KBM-7 (cell line): Measurements from ENCODE around the gene S100A4.
A peak's percentile ranks its signal among the peaks of the same experiment; 100 is the strongest.
"Not testable (repeated sequence)": the region's sequence is repeated elsewhere in the genome, so short reads cannot be mapped to it uniquely, and the experiment has no call there.

Source experiments
- DNase-seq: peaks from one replicate; pipeline ENCODE4 v3.0.0-alpha.2; 2015
- in situ Hi-C: fragments of 300-500 bp; cut with MboI; formaldehyde crosslinking; loops from 2 replicates; pipeline ENCODE4 v1.14.3; 2020; ENCODE audit warnings: low sequenced_read_pairs, low pct_unique_long_range_greater_than_20kb, mixed read lengths

S100A4 gene

GRCh38 chr1:153545067-153546055 is at the start of gene S100A4:
Gene S100A4 (minus strand): TSS chr1:153545806. CDS start chr1:153544794, 1,012 bp downstream.
- in situ Hi-C loops, result loop anchor here (25.0 kb wide), 1 partner anchor 417 kb away; the partner anchor contains the start of genes CREB3L4, CRTC2 and SLC39A1
- DNase-seq, result peak; percentile 98

- in situ Hi-C loops, result no loop called here
- DNase-seq, result no peak
Measured at GRCh38 chr1:153592748-153593147, 47.1 kb upstream of the S100A4 start.

- in situ Hi-C loops, result no loop called here
- no peak for DNase-seq
Measured at GRCh38 chr1:153588482-153588881, 42.9 kb upstream of the S100A4 start.

GRCh38 chr1:153588033-153588432 is 42.4 kb upstream of the S100A4 start:
- in situ Hi-C loops, DNase-seq: not testable (repeated sequence)

GRCh38 chr1:153587314-153587713 is 41.7 kb upstream of the S100A4 start:
- in situ Hi-C loops, result no loop called here

GRCh38 chr1:153586347-153586746 is 40.7 kb upstream of the S100A4 start:
- in situ Hi-C loops, result no loop called here
- DNase-seq, result no peak

More at GRCh38 chr1:153587314-153587713, 41.7 kb upstream of the S100A4 start:
- DNase-seq, result no peak

- in situ Hi-C loops, result no loop called here
- DNase-seq, result no peak
Measured at GRCh38 chr1:153585006-153585405, 39.4 kb upstream of the S100A4 start.

- in situ Hi-C loops, result no loop called here
Measured at GRCh38 chr1:153583976-153584375, 38.4 kb upstream of the S100A4 start.

GRCh38 chr1:153583514-153583913 is 37.9 kb upstream of the S100A4 start:
- DNase-seq, in situ Hi-C loops: not testable (repeated sequence)

More at GRCh38 chr1:153583976-153584375, 38.4 kb upstream of the S100A4 start:
- no peak for DNase-seq

- DNase-seq, in situ Hi-C loops: not testable (repeated sequence)
Measured at GRCh38 chr1:153582836-153583235, 37.2 kb upstream of the S100A4 start.

- in situ Hi-C loops, result no loop called here
- DNase-seq, result no peak
Measured at GRCh38 chr1:153578936-153579335, 33.3 kb upstream of the S100A4 start.

- in situ Hi-C loops, result no loop called here
Measured at GRCh38 chr1:153578490-153578889, 32.9 kb upstream of the S100A4 start.

GRCh38 chr1:153577624-153578051 is 32.0 kb upstream of the S100A4 start:
- no peak for DNase-seq
- in situ Hi-C loops, result no loop called here

More at GRCh38 chr1:153578490-153578889, 32.9 kb upstream of the S100A4 start:
- no peak for DNase-seq

- in situ Hi-C loops, result no loop called here
- peak; percentile 28 for DNase-seq
Measured at GRCh38 chr1:153577138-153577537, 31.5 kb upstream of the S100A4 start.

- DNase-seq, in situ Hi-C loops: not testable (repeated sequence)
Measured at GRCh38 chr1:153575497-153575896, 29.9 kb upstream of the S100A4 start.

GRCh38 chr1:153575081-153575491 is 29.5 kb upstream of the S100A4 start:
- in situ Hi-C loops, DNase-seq: not testable (repeated sequence)

- in situ Hi-C loops, result no loop called here
- DNase-seq, result peak; percentile 52
Measured at GRCh38 chr1:153573351-153573750, 27.7 kb upstream of the S100A4 start.

GRCh38 chr1:153572569-153573015 is 27.0 kb upstream of the S100A4 start:
- DNase-seq, result peak; percentile 75
- in situ Hi-C loops, result no loop called here

- in situ Hi-C loops, result no loop called here
- no peak for DNase-seq
Measured at GRCh38 chr1:153571706-153572105, 26.1 kb upstream of the S100A4 start.

- in situ Hi-C loops, result no loop called here
- DNase-seq, result no peak
Measured at GRCh38 chr1:153570874-153571273, 25.3 kb upstream of the S100A4 start.
